ENCODE data around the gene LYPD6B. TPM values are rescaled to one million over a fixed set of nuclear protein-coding genes. Genes with fewer than 3 reads are reported as not detected.

Gene LYPD6B
- total RNA-seq, 2 experiments from 2014 or later, result not detected

DNA sequence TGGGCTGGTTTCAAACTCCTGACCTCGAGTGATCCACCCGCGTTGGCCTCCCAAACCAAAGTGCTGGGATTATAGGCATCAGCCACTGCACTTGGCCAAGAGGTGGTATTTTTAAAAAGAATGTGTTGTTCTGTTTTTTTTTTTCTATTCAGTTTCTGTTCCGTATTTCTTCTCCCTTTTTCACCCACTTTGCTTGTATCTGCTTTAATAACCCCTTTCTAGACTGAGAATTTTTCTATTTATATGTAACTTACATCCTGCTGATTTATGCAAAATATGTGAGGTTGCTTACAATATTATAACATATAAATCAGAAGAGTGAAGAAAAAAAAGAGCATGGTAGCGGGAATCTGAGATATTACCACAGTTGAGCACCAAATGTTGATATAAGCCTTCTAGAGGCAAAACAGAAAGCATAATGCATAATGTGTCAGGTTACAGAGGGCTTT lies 17.2 kb upstream of the LYPD6B start:
- ATAC-seq, result no peak
- no peaks in the 10 kb centered on the region for H3K4me1 Mint-ChIP-seq (ENCODE audit: low read depth)
- no peaks in the 10 kb centered on the region for H3K36me3 Mint-ChIP-seq (ENCODE audit: low read depth)
- H3K27ac Mint-ChIP-seq, result no peak overlapping the region
- peaks cover 2% of the 10 kb centered on the region for H3K27me3 Mint-ChIP-seq
- H3K9me3 Mint-ChIP-seq, result no peaks in the 10 kb centered on the region
- no peak for DNase-seq
- ChIA-PET POLR2A (no interaction called here), CTCF (interaction anchor here (0.6 to 1.0 kb wide), 2 partner anchors 19 to 540 kb away, joined by 3 to 4 read pairs; no protein-coding TSS in a partner anchor)
- H3K4me3 Mint-ChIP-seq, result no peak overlapping the region
- TF ChIP-seq, protein P1, sequence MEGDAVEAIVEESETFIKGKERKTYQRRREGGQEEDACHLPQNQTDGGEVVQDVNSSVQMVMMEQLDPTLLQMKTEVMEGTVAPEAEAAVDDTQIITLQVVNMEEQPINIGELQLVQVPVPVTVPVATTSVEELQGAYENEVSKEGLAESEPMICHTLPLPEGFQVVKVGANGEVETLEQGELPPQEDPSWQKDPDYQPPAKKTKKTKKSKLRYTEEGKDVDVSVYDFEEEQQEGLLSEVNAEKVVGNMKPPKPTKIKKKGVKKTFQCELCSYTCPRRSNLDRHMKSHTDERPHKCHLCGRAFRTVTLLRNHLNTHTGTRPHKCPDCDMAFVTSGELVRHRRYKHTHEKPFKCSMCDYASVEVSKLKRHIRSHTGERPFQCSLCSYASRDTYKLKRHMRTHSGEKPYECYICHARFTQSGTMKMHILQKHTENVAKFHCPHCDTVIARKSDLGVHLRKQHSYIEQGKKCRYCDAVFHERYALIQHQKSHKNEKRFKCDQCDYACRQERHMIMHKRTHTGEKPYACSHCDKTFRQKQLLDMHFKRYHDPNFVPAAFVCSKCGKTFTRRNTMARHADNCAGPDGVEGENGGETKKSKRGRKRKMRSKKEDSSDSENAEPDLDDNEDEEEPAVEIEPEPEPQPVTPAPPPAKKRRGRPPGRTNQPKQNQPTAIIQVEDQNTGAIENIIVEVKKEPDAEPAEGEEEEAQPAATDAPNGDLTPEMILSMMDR (IDR thresholded peaks at IDR 0.05), result no peak
- intact Hi-C loops (cut with micrococcal nuclease), result no loop called here

DNA sequence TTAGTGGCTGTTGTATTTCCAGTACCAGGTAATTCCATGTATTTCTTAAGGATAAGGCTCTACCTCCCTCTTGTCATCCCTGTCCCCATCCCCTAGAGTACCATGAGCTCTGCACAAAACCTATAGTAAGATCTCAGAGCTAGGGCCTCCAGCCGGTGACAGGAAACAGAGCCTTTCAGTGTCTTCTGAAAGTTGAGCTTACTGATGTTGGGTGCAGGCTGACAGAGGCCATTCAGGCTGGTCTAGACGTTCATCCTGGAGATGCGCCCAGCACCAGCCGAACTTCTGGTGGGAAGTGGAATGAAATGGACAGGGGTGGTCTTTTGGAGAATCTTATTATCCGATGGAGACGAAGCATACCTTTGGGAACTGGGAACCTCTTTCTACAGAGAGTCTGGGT lies 16.7 kb upstream of the LYPD6B start:
- POLR2A ChIA-PET, result interaction anchor here (1.1 kb wide), 1 partner anchor 290 kb away, joined by 3 read pairs; no protein-coding TSS in a partner anchor

DNA sequence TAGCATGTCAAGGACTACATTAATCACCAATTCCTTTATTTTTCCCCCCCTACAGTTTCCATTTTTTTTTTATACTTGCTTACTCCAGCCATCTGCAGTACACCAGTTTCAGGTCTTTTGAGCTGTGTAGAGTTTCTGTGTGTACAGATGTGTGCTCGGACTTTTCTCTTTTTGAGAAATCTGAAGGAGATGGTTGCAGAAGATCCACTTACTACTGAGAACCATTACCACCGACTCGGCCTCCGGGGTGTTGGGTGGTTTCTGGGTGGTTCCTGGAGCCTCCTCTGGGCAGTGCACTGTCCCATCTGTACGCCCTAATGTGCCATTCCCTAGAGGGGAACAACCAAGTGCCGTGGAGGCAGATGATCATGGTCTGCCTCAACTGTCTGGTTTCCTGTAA lies 15.4 kb upstream of the LYPD6B start:
- Mint-ChIP-seq H3K27ac (no peak overlapping the region), H3K4me1 (ENCODE audit: low read depth) (no peaks in the 10 kb centered on the region), H3K4me3 (no peak overlapping the region), H3K36me3 (ENCODE audit: low read depth) (no peaks in the 10 kb centered on the region), H3K27me3 (peaks cover 6% of the 10 kb centered on the region), H3K9me3 (no peaks in the 10 kb centered on the region)
- ChIA-PET CTCF (interaction anchor here (1.4 to 2.0 kb wide), 2 partner anchors 18 to 538 kb away, joined by 6 read pairs; no protein-coding TSS in a partner anchor), POLR2A (no interaction called here)
- DNase-seq (no peak), ATAC-seq (no peak)
- TF ChIP-seq, protein P1 (IDR thresholded peaks at IDR 0.05), result no peak
- intact Hi-C loops (cut with micrococcal nuclease), result no loop called here

More for the DNA sequence above, 16.7 kb upstream of the LYPD6B start:
- intact Hi-C loops (cut with micrococcal nuclease), result no loop called here
- Mint-ChIP-seq H3K9me3 (no peaks in the 10 kb centered on the region), H3K36me3 (ENCODE audit: low read depth) (no peaks in the 10 kb centered on the region), H3K27me3 (peaks cover 2% of the 10 kb centered on the region), H3K4me1 (ENCODE audit: low read depth) (no peaks in the 10 kb centered on the region), H3K27ac (no peak overlapping the region), H3K4me3 (no peak overlapping the region)
- no peak for DNase-seq
- ATAC-seq, result no peak
- CTCF ChIA-PET, result interaction anchor here (1.4 kb wide), 1 partner anchor 540 kb away, joined by 6 read pairs; no protein-coding TSS in a partner anchor
- TF ChIP-seq, protein P1 (IDR thresholded peaks at IDR 0.05), result no peak

DNA sequence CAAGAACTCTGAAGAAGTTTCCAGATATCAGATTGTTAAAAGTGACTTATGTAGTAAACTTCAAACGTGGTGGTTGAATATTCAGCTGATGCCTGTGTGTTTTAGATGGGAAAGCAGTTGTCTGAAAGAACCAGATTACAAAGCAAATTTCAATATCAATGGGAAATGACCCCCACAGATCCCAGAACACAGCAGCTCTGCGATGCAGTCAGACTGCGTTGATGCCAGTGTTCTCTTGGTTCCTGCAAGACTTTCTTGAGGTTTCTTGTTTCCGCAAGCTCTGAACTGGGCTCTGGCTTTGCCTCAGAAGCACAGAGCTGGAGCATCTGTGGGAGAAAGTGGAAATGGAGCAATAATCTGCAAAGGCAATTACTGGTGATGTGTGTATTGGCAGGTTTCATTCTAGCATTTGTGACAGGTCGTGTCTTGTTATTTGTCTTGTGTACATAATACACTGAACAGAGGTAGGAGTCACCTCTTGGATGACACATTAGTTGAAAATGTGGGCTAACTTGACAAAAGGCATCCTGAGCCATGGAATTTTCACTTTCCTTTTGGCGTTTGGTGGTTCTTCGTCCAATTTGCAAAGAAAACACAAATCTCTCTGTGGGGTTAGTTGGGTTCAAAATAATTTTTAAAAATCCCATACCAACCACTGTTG lies 10.8 kb upstream of the LYPD6B start:
- no peak overlapping the region for H3K27ac Mint-ChIP-seq
- TF ChIP-seq, protein P1 (IDR thresholded peaks at IDR 0.05), result no peak
- ChIA-PET CTCF (interaction anchor here (1.4 to 2.8 kb wide), 2 partner anchors 10 kb away, joined by 3 to 13 read pairs; no protein-coding TSS in a partner anchor), POLR2A (no interaction called here)
- no peak for DNase-seq
- no peaks in the 10 kb centered on the region for H3K36me3 Mint-ChIP-seq (ENCODE audit: low read depth)
- no peak for ATAC-seq
- H3K4me1 Mint-ChIP-seq (ENCODE audit: low read depth), result no peaks in the 10 kb centered on the region
- no peak overlapping the region for H3K4me3 Mint-ChIP-seq
- intact Hi-C loops (cut with micrococcal nuclease), result no loop called here
- H3K27me3 Mint-ChIP-seq, result peaks cover 12% of the 10 kb centered on the region
- H3K9me3 Mint-ChIP-seq, result no peaks in the 10 kb centered on the region

DNA sequence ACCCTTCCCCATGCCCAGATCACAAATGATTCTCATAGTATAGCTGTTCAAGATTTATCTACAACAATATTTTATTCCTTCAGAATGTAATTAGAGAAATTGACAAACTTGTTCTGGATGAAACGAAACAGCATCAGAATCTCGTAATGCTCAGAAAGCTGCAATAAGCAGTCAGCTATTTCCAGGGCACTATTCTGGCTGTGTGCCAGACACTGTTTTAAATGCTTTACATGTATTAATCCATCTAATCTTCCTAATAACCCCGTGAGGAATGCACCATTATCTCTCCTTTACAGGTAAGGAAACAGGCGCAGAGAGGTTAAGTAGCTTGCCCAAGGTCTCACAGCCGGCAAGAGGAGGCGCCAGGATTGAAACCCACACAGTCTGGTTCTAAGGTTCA lies 10.1 kb upstream of the LYPD6B start:
- no peak overlapping the region for H3K4me3 Mint-ChIP-seq
- ChIA-PET CTCF (interaction anchor here (1.0 to 1.4 kb wide), 3 partner anchors 10 to 533 kb away, joined by 3 to 11 read pairs (median 3); no protein-coding TSS in a partner anchor), POLR2A (no interaction called here)
- H3K27me3 Mint-ChIP-seq, result peaks cover 12% of the 10 kb centered on the region
- ATAC-seq, result no peak
- DNase-seq, result no peak
- H3K36me3 Mint-ChIP-seq (ENCODE audit: low read depth), result no peaks in the 10 kb centered on the region
- TF ChIP-seq, protein P1 (IDR thresholded peaks at IDR 0.05), result no peak
- no peak overlapping the region for H3K27ac Mint-ChIP-seq
- intact Hi-C loops (cut with micrococcal nuclease), result no loop called here
- H3K4me1 Mint-ChIP-seq (ENCODE audit: low read depth), result no peaks in the 10 kb centered on the region
- H3K9me3 Mint-ChIP-seq, result no peaks in the 10 kb centered on the region

Measured in activated CD8-positive, alpha-beta T cell treated with anti-CD3 and anti-CD28 coated beads for 36 hours (primary cell).